Fibroblast of skin of left biceps (primary cell): ENCODE results near the gene CECR2.
"Not testable (repeated sequence)": the region's sequence is repeated elsewhere in the genome, so short reads cannot be mapped to it uniquely, and the experiment has no call there.

Experiments
- DNase-seq, 2 experiments: peaks; one replicate each; pipeline ENCODE4 v3.0.0-alpha.2; 2013; ENCODE audit warnings: low read depth in 2 of 2

CECR2 gene

GRCh38 chr22:17512960-17513359 lies 143.7 kb downstream of the CECR2 start:
- DNase-seq = no peak

DNA sequence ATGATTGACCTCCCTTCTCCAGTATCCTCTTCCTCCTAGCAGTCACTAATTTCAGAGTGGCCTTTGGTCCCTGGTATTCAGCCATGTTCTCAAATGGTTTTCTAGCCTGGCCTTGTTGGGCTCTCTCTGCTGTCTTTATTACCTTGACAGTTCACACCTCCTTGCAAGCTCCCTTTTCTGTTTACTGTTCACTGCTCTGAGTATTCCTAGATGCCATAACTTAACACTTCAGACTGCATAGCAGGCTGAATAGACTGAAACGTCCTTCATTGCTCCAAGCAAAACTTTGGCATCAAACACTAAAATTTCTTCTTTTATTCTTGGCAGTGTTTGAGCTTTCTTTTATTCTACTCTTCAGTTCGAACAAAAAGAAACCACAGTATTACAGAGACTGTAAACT lies 144.4 kb downstream of the CECR2 start:
- DNase-seq = no peak

- no peak for DNase-seq
Measured at GRCh38 chr22:17514084-17514483, 144.8 kb downstream of the CECR2 start.

DNA sequence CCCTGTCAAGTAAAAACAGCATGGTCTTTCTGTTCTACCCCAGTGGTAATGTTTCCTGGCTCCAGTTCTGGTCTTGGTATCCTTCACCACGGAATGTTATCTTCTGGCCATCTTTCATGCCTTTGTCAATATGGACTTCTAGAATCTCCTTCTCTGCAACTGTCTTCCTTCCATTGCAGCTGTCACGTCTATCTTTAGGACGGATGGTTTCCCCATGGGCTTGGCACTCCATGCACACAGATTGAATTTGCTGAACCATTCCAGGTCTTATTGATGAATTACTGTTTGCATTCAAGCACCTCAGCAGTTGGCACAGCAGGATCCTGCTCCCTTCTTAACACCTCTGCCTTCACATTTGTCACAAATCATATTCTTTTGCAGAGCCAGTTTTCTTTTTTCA lies 149.1 kb downstream of the CECR2 start:
- no peak for DNase-seq

- not testable (repeated sequence) for DNase-seq
Measured at GRCh38 chr22:17521971-17522370, 152.7 kb downstream of the CECR2 start.

DNA sequence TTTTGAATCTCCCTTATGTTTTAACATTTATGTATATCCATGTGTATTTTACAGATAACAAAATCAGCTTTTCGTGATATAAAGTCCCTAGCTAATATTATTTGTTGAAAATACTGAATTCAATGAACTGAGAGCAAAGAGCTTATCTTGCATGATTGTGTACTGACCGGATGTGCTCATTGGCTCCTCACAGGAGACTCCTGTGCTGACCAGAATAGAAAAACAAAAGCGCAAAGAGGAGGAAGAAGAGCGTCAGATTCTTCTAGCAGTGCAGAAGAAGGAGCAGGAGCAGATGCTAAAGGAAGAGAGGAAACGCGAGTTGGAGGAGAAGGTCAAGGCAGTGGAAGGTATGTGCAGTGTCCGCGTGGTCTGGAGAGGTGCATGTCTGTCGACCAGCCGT lies 154.7 kb downstream of the CECR2 start:
- DNase-seq = no peak

DNA sequence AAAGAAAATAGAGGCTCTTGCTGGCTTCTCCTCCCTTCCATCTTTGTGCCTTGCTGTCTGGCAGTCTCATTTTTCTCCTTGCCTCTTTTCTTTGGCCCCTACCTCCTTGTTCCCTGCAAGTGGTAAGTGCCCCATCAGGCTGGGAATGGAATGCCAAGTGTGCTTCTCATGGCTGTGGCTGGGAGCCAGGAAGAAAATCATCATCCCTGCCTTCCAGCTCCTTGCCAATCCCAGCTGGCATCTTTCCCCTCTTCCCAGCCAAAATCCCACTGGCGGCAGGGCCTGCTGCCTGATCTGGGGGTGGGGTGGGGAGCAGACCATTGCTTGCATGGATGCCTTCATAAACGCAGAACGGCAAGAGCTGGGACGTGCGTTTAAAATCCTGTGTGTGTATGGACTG lies 167.0 kb downstream of the CECR2 start:
- no peak for DNase-seq

GRCh38 chr22:17537155-17537554 lies 167.9 kb downstream of the CECR2 start:
- DNase-seq = no peak

GRCh38 chr22:17540481-17540880 lies 171.2 kb downstream of the CECR2 start:
- no peak for DNase-seq

DNA sequence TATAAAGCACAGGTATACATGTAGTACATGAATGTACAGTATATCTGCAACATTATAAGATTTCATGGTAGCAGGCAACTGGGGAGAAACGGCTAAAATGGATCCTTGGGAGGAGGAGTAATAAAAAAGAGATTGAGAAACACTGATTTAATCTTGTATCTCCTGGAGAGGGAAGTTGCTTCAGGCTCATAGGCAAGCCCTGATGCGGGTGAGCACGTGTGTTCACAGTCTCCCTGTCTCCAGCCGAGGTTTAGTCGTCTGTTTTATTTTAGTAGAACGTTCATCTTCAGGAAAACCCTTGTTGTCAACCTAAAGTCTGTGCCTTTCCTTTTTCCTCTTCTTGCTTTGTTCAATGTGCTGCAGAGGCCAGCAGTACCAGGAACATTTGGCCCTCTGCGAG lies 172.2 kb downstream of the CECR2 start:
- no peak for DNase-seq

DNA sequence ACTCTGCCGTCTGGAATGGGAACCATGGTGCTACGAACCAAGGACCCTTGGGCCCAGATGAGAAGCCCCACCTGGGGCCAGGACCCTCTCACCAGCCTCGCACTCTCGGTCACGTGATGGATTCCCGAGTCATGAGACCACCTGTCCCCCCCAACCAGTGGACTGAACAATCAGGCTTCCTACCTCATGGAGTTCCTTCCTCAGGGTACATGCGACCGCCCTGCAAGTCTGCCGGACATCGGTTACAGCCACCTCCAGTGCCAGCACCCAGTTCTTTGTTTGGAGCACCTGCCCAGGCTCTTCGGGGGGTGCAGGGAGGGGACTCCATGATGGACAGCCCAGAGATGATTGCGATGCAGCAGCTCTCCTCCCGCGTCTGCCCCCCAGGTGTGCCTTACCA lies 173.2 kb downstream of the CECR2 start:
- no peak for DNase-seq

DNA sequence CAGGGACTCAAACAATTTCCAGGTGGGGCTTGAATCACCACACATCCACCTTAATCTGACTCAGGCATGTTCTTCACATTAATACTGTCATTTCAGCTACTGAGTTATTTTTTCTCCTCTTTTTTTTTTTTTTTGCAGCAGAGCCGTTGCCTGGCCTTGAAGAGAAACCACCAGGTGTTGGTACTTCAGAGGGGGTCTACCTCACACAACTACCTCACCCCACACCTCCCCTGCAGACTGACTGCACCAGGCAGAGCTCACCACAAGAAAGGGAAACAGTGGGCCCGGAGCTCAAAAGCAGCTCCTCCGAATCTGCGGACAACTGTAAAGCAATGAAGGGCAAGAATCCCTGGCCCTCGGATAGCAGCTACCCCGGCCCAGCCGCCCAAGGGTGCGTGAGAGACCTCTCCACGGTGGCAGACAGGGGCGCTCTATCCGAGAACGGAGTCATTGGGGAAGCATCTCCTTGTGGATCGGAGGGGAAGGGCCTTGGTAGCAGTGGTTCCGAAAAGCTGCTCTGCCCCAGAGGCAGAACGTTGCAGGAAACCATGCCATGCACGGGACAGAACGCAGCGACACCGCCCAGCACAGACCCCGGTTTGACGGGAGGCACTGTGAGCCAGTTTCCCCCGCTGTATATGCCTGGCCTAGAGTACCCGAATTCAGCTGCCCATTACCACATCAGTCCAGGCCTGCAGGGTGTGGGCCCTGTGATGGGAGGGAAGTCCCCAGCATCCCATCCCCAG lies 178.9 kb downstream of the CECR2 start:
- DNase-seq = no peak

GRCh38 chr22:17548756-17549035 lies 179.4 kb downstream of the CECR2 start:
- no peak for DNase-seq

GRCh38 chr22:17549183-17549582 lies 179.9 kb downstream of the CECR2 start:
- no peak for DNase-seq

- no peak for DNase-seq
Measured at GRCh38 chr22:17549655-17550054, 180.4 kb downstream of the CECR2 start.

DNA sequence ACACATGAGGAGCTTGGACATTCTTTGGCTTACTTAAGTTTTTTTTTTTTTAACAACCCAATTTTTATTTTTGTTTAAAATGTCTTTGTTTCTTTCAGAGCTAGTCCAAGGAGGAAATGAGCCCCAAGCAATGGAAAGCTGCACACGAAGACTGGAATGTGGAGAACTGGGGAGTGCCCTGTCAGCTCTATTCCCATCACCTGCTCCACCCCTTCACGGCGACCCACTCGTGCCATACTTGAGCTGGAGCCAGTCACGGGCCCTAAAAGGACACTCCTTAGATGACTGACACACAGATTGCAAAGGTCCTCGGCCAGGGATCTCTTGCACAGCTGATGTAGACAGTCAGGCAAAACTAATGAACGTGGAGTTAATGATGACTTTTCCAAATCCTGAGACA lies 183.5 kb downstream of the CECR2 start:
- no peak for DNase-seq

DNA sequence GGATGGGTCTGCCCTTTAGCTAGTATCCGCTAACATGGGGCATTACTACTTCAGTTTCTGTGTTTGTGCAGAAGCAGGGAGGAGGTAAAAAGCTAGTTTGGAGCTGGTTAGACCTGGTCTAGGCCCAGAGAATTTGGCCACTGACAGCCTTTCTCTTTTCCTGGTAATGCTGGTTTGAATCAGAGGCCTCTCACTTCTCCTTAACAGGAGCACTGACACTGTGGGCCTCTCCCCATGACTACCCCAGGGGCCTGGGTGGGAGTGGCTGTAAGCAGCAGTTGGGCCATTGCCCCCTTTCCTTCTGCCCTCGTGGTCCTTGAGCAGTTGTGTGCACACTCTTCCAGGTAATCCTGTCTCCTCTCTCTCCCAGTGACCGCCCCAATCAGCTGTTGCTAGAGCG lies 185.6 kb downstream of the CECR2 start:
- DNase-seq = no peak

DNA sequence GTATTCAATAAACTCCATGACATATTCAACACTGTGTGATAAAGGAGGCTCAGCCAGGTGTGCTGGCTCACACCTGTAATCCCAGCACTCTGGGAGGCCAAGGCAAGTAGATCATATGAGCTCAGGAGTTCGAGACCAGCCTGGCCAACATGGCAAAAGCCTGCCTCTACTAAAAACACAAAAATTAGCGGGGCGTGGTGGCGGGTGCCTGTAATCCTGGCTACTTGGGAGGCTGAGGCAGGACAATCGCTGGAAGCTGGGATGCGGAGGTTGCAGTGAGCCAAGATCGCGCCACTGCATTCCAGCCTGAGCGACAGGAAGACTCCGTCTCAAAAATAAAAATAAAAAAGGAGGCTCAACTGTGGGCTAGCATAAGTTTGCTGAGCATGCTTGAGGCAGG lies 189.9 kb downstream of the CECR2 start:
- DNase-seq = no peak

GRCh38 chr22:17562906-17563870 lies 193.9 kb downstream of the CECR2 start, which contains the start of gene SLC25A18:
SLC25A18 (plus strand) TSS chr22:17563498; CDS start chr22:17579945, 16,447 bp downstream.
- DNase-seq = no peak

GRCh38 chr22:17563936-17564391 lies 194.7 kb downstream of the CECR2 start:
- DNase-seq = no peak

- DNase-seq = not testable (repeated sequence)
Measured at GRCh38 chr22:17566016-17566687, 196.9 kb downstream of the CECR2 start.

DNA sequence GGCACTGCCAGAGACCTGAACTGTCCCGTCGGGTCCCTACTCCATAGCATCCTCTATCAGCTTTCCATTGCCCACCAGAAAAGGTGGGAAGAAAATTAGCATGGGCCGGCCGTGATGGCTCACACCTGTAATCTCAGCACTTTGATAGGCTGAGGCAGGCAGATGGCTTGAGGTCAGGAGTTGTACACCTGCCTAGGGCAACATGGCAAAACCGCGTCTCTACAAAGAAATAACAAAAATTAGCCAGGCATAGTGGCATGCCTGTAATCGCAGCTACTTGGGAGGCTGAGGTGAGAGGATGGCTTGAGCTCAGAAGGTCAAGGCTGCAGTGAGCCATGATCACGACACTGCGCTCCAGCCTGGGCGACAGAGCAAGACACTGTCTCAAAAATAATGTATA lies 197.5 kb downstream of the CECR2 start:
- DNase-seq = no peak
